Osteocyte (in vitro differentiated cells): ENCODE data around the gene CAMK2D. TPM values are rescaled to one million over a fixed set of nuclear protein-coding genes. Genes with fewer than 3 reads are reported as not detected.

Source experiments
- DNase-seq: peaks from one replicate; pipeline ENCODE4 v3.0.0; 2021; ENCODE audit warnings: mixed read lengths; ENCODE audit not compliant: unreplicated experiment; ENCODE audit errors: extremely low spot score
- H3K27ac Mint-ChIP-seq: one replicate; pipeline ENCODE4 v1.8.0; 2021; ENCODE audit warnings: mild to moderate bottlenecking, mixed read lengths; ENCODE audit not compliant: unreplicated experiment
- H3K27me3 Mint-ChIP-seq: one replicate; pipeline ENCODE4 v1.8.0; 2021; ENCODE audit warnings: mixed read lengths; ENCODE audit not compliant: unreplicated experiment
- H3K36me3 Mint-ChIP-seq: one replicate; pipeline ENCODE4 v1.8.0; 2021; ENCODE audit warnings: mixed read lengths; ENCODE audit not compliant: unreplicated experiment
- H3K4me1 Mint-ChIP-seq: one replicate; pipeline ENCODE4 v1.8.0; 2021; ENCODE audit warnings: mixed read lengths; ENCODE audit not compliant: unreplicated experiment
- H3K4me3 Mint-ChIP-seq: one replicate; pipeline ENCODE4 v1.8.0; 2021; ENCODE audit warnings: mild to moderate bottlenecking, moderate library complexity, mixed read lengths; ENCODE audit not compliant: unreplicated experiment
- H3K9me3 Mint-ChIP-seq: one replicate; pipeline ENCODE4 v1.8.0; 2021; ENCODE audit warnings: mixed read lengths; ENCODE audit not compliant: unreplicated experiment
- total RNA-seq: library from RNA; stranded (reverse); gene quantifications from 2 replicates; pipeline ENCODE4 v1.2.1, GENCODE V29; 2021
- TF ChIP-seq, protein P1 (sequence below): fragments of 200-600 bp; sonication (generic); IDR thresholded peaks from 2 replicates; pipeline ENCODE4 v1.5.0; 2021; ENCODE audit warnings: antibody characterized with exemption, mild to moderate bottlenecking, moderate library complexity

Gene CAMK2D
- total RNA-seq, 1 donor from 2014 or later = 84.3 TPM

DNA sequence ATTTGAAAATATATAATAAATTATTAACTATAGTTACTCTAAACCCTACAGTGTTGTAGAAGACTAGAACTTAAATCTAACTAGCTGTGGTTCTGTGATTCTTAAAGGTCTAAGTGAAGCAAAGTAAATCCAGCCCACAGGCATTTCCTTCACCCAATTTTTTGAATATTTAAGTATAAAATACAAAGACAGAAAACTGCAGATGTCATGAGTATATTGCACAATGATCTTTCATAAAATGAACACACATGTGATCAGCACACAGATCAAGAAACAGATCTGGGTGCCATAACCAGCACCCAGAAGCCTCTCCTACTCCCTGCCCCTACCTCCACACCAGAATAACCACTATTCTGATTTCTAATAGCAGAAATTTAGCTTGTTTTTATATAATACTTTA is 82.9 kb downstream of the CAMK2D start:
- H3K27me3 Mint-ChIP-seq = no peaks in the 10 kb centered on the region
- peaks cover 16% of the 10 kb centered on the region for H3K36me3 Mint-ChIP-seq
- H3K4me3 Mint-ChIP-seq = no peak overlapping the region
- peaks cover 7% of the 10 kb centered on the region for H3K9me3 Mint-ChIP-seq
- no peak for DNase-seq
- TF ChIP-seq, protein P1, sequence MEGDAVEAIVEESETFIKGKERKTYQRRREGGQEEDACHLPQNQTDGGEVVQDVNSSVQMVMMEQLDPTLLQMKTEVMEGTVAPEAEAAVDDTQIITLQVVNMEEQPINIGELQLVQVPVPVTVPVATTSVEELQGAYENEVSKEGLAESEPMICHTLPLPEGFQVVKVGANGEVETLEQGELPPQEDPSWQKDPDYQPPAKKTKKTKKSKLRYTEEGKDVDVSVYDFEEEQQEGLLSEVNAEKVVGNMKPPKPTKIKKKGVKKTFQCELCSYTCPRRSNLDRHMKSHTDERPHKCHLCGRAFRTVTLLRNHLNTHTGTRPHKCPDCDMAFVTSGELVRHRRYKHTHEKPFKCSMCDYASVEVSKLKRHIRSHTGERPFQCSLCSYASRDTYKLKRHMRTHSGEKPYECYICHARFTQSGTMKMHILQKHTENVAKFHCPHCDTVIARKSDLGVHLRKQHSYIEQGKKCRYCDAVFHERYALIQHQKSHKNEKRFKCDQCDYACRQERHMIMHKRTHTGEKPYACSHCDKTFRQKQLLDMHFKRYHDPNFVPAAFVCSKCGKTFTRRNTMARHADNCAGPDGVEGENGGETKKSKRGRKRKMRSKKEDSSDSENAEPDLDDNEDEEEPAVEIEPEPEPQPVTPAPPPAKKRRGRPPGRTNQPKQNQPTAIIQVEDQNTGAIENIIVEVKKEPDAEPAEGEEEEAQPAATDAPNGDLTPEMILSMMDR = no peak
- H3K4me1 Mint-ChIP-seq = peaks cover 70% of the 10 kb centered on the region
- peak overlapping the region; percentile 23 for H3K27ac Mint-ChIP-seq

DNA sequence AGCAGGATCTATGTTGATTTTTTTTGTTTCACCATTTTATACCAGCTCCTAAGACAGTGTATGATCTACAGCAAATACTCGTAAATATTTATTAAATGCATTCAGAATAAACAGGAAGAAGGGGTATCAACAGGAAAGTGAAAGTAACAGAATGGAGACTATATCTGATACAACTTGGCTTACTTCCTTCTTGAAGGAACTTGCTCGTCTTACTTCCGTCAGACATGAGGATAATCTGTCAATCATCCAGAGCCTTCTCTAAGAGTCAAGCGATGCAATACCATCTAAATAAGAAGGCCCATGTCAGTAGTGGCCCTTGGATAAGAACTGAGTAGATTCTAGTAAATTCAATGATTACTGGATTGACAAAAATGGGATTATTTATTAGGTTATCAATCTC is 84.2 kb downstream of the CAMK2D start:
- Mint-ChIP-seq H3K27ac (peak overlapping the region; percentile 38), H3K27me3 (no peaks in the 10 kb centered on the region), H3K4me1 (peaks cover 65% of the 10 kb centered on the region), H3K36me3 (peaks cover 16% of the 10 kb centered on the region), H3K9me3 (peaks cover 7% of the 10 kb centered on the region), H3K4me3 (no peak overlapping the region)
- TF ChIP-seq, protein P1 = no peak
- no peak for DNase-seq

DNA sequence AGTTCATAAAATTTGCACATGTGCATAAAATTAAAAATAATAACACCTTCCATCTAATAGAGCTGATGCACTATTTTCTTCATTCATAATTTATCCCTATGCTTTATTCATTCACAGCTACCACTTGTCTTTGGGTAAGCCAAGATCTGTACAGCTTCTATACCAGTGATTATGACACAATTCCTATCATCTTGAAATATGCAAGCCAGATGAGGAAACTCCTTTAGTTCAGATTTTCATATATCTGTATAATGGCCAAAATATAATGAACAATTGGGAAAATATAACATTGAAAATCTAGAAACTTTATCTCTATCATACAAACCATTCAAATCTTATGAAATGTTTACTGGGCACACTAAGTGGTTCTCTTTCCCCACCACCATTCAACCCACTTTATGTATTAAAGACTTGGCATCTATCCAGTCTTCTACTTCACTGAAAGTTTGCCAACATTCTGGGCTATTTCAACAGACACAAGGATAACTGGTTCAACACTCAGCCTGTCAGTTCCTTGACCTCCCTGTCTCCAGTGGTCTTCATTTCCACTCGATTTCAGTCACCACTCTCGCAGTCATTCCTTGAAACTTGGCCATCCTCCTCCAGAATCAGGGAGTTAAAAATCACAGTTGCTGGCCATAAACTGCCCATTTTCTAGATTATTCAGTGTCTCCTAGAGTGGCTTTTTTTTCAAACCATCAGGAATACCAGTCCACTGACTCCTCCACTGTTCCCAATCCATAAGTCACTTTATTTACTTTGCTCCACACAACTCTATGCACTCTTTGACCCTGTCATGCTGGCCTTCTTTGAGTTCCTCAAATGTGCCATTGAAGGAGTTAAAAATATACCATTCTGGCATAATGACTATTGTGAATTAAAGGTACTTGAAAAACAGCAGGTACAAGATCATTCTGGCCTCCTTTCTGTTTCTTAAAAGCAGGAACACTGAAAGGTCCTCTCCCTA is 85.5 kb downstream of the CAMK2D start:
- DNase-seq = no peak
- H3K4me3 Mint-ChIP-seq = no peak overlapping the region
- peaks cover 16% of the 10 kb centered on the region for H3K36me3 Mint-ChIP-seq
- TF ChIP-seq, protein P1 = no peak
- H3K27ac Mint-ChIP-seq = peak overlapping the region; percentile 66
- H3K4me1 Mint-ChIP-seq = peaks cover 63% of the 10 kb centered on the region
- H3K27me3 Mint-ChIP-seq = no peaks in the 10 kb centered on the region
- peaks cover under 1% of the 10 kb centered on the region for H3K9me3 Mint-ChIP-seq

DNA sequence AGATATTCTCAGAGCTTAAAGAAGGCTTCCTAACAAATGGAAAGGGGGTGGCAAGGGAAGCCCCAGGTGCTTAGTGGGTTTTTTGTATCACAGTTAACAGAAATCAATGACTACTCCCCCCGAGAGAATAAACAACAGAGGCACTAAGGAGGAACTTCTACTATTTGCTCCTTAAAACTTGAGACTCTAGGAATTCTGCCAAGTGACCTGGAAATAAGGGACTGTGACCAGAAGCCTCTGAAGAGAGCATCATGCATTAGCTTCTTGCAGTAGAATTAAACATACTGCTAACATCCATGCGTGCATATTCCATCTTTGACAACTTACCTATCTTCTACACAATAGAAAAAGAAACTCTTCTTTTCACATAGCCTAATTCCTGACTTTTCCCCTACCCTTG is 86.8 kb downstream of the CAMK2D start:
- Mint-ChIP-seq H3K4me3 (no peak overlapping the region), H3K4me1 (peaks cover 67% of the 10 kb centered on the region)

DNA sequence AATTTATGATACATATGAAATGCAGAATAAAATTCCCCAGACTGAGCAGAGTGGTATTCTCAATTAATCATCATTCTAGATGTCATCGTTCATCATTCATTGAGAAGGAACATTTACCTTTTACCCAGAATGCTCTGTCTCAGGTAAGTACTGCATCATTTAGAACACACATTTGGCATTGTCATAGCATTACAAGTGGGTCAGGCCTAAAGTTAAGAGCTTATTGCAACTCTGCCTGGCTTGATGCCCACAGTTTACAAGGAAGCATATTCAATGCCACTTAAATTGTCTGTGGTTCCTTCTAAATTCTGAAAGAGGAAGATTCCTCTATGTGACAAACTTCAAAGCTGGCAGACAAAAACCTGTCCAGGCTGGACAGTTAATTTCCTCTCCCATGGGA is 87.3 kb downstream of the CAMK2D start:
- TF ChIP-seq, protein P1 = no peak
- peak overlapping the region; percentile 29 for H3K27ac Mint-ChIP-seq
- DNase-seq = no peak

More for the DNA sequence above, 86.8 kb downstream of the CAMK2D start:
- DNase-seq = no peak
- TF ChIP-seq, protein P1 = no peak
- Mint-ChIP-seq H3K27me3 (no peaks in the 10 kb centered on the region), H3K9me3 (no peaks in the 10 kb centered on the region), H3K36me3 (peaks cover 12% of the 10 kb centered on the region), H3K27ac (peak overlapping the region; percentile 29)

More for the DNA sequence above, 87.3 kb downstream of the CAMK2D start:
- Mint-ChIP-seq H3K36me3 (peaks cover 13% of the 10 kb centered on the region), H3K9me3 (no peaks in the 10 kb centered on the region), H3K27me3 (no peaks in the 10 kb centered on the region), H3K4me3 (no peak overlapping the region), H3K4me1 (peaks cover 63% of the 10 kb centered on the region)
